Lower leg skin (tissue), 4 donors: ENCODE measurements around the gene ERC2. TPM values are rescaled to one million over a fixed set of nuclear protein-coding genes. Genes with fewer than 3 reads are reported as not detected.
"Not testable (repeated sequence)": the region's sequence is repeated elsewhere in the genome, so short reads cannot be mapped to it uniquely, and the experiment has no call there.

Experiments used
- DNase-seq, 2 donors: peaks; one replicate each; pipeline ENCODE4 v3.0.0-alpha.2; 2019; ENCODE audit warnings: low spot score in 2 of 2
- H3K4me3 ChIP-seq: fragments of 200-600 bp; sonication (generic); 2 replicates; pipeline ENCODE4 v1.5.1; 2017; ENCODE audit warnings: mild to moderate bottlenecking, low read depth; ENCODE audit not compliant: poor library complexity, severe bottlenecking
- POLR2A ChIP-seq, 2 donors: fragments of 450-650 bp; IDR thresholded peaks; one replicate each; pipeline ENCODE4 v1.6.1; 2016 to 2017; ENCODE audit warnings: antibody characterized with exemption in 2 of 2, mild to moderate bottlenecking in 1 of 2, moderate library complexity in 1 of 2
- WGBS, 2 donors: methylation state at CpG; one replicate each; pipeline ENCODE4 v1.1.5; 2018; 5-methylcytosine and 5-hydroxymethylcytosine counted together
- intact Hi-C: fragments of 100-400 bp; cut with DNase I; formaldehyde crosslinking; loops from one replicate; pipeline ENCODE4 v1.15.0; 2023; ENCODE audit warnings: low total_unique reads
- total RNA-seq, 4 donors: library from RNA; depleted of rRNA; stranded (reverse); fragments of >200 nt; gene quantifications; one replicate each; pipeline ENCODE4 v1.1.0, GENCODE V29; 2016
- TF ChIP-seq, protein P1 (sequence below), 3 donors: fragments of 450-650 bp; IDR thresholded peaks; one replicate each; pipeline ENCODE4 v1.5.1; 2016; ENCODE audit warnings: antibody characterized with exemption in 3 of 3, mild to moderate bottlenecking in 3 of 3, moderate library complexity in 2 of 3

The ERC2 gene
- total RNA-seq, 4 donors from 2014 or later = 0.23 to 1.3 (median 0.42) TPM; not detected in 1

DNA sequence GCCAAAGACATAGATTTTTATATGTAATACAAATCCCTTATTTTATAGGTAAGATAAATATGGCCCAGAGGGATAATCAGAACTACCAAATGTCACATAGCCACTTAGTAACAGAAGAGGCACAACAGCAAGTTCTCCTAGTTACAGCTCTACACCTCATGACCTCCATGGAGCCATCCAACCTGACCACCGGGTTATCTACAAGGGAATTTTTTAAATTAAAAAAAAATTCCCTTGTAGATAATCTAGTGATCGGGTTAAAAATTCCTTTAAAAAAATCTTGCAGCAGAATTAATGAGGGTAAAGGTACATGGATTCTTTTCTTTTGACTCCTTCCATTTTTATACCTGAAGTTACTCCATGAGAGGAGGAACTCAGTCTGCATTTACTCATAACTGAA lies 615.9 kb downstream of the ERC2 start:
- no peak overlapping the region for H3K4me3 ChIP-seq
- no peak for TF ChIP-seq POLR2A (IDR thresholded peaks at IDR 0.05)
- TF ChIP-seq, protein P1, sequence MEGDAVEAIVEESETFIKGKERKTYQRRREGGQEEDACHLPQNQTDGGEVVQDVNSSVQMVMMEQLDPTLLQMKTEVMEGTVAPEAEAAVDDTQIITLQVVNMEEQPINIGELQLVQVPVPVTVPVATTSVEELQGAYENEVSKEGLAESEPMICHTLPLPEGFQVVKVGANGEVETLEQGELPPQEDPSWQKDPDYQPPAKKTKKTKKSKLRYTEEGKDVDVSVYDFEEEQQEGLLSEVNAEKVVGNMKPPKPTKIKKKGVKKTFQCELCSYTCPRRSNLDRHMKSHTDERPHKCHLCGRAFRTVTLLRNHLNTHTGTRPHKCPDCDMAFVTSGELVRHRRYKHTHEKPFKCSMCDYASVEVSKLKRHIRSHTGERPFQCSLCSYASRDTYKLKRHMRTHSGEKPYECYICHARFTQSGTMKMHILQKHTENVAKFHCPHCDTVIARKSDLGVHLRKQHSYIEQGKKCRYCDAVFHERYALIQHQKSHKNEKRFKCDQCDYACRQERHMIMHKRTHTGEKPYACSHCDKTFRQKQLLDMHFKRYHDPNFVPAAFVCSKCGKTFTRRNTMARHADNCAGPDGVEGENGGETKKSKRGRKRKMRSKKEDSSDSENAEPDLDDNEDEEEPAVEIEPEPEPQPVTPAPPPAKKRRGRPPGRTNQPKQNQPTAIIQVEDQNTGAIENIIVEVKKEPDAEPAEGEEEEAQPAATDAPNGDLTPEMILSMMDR (IDR thresholded peaks at IDR 0.05) = no peak
- intact Hi-C loops = no loop called here
- WGBS, 2 donors = 92 to 97% methylated on average over 2 of the region's 2 CpGs
- DNase-seq = no peak

DNA sequence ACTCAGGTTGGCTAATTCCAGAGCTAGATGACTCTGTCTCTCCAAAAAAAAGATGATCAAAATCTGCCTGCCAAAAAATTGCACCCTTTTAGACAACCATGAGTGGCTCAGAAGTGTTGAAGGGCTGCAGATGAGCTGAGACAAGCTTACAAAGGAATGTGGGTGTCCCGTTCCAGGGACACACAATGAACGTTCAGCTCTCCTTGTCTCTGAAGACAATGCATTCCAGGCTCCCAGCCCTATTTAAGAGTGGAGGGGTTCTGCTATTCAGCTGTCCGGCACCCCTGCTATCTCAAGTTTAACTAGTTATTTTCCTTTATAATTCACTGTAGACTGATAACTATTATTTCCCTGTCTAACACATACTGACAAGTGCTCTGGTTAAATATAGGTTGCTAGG lies 626.1 kb downstream of the ERC2 start:
- TF ChIP-seq POLR2A (IDR thresholded peaks at IDR 0.05) = no peak
- TF ChIP-seq, protein P1 (IDR thresholded peaks at IDR 0.05) = no peak
- intact Hi-C loops = no loop called here
- DNase-seq = no peak
- 45 to 60% methylated on average over 3 of the region's 3 CpGs for WGBS, 2 donors
- H3K4me3 ChIP-seq = no peak overlapping the region

DNA sequence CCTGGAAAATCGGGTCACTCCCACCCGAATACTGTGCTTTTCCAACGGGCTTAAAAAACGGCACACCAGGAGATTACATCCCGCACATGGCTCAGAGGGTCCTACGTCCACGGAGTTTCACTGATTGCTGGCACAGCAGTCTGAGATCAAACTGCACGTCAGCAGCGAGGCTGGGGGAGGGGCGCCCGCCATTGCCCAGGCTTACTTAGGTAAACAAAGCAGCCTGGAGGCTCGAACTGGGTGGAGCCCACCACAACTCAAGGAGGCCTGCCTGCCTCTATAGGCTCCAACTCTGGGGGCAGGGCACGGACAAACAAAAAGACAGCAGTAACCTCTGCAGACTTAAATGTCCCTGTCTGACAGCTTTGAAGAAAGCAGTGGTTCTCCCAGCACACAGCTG lies 636.4 kb downstream of the ERC2 start:
- intact Hi-C loops, H3K4me3 ChIP-seq, DNase-seq: not testable (repeated sequence)
- 79 to 84% methylated on average over 11 to 13 of the region's 13 CpGs for WGBS, 2 donors

DNA sequence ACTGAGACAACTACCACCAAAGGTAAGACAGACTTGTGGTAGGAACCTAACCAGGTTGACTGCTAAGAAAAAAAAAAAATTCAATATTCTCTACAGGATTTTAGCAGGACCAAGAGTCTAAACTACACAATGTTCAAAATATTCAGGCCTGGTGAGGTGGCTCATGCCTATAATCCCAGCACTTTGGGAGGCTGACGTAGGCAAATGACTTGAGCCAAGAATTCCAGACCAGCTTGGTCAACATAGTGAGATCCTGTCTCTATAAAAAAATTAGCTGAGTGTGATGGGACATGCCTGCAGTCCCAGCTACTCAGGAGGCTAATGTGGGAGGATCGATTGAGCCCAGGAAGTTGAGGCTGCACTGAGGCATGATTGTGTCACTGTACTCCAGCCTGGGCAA lies 639.6 kb downstream of the ERC2 start:
- no peak overlapping the region for H3K4me3 ChIP-seq
- DNase-seq = no peak
- TF ChIP-seq POLR2A (IDR thresholded peaks at IDR 0.05) = no peak
- TF ChIP-seq, protein P1 (IDR thresholded peaks at IDR 0.05) = no peak
- WGBS, 2 donors = 71 to 86% methylated on average over 2 of the region's 2 CpGs
- intact Hi-C loops = no loop called here

DNA sequence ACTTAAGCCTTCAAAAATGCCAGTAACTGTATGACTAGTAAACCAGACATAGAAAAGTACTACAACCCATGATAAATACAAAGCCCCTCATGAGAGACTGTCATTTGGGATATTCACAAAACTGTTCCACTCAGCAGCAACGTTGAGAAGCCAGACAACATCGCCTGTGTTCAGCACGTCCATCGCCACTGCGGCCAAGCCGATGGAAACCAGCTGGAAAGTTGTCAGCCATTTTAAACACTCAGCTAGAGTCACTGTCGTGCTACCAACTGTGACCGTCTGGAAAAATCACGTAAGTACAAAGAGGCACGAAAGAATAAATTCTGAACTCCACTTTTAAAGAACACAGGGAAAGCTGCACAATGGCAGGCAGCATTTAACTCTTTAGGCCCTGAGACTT lies 640.5 kb downstream of the ERC2 start:
- no peak for TF ChIP-seq POLR2A (IDR thresholded peaks at IDR 0.05)
- 80 to 85% methylated on average over 10 of the region's 10 CpGs for WGBS, 2 donors
- H3K4me3 ChIP-seq = no peak overlapping the region
- no peak for DNase-seq
- intact Hi-C loops = no loop called here

DNA sequence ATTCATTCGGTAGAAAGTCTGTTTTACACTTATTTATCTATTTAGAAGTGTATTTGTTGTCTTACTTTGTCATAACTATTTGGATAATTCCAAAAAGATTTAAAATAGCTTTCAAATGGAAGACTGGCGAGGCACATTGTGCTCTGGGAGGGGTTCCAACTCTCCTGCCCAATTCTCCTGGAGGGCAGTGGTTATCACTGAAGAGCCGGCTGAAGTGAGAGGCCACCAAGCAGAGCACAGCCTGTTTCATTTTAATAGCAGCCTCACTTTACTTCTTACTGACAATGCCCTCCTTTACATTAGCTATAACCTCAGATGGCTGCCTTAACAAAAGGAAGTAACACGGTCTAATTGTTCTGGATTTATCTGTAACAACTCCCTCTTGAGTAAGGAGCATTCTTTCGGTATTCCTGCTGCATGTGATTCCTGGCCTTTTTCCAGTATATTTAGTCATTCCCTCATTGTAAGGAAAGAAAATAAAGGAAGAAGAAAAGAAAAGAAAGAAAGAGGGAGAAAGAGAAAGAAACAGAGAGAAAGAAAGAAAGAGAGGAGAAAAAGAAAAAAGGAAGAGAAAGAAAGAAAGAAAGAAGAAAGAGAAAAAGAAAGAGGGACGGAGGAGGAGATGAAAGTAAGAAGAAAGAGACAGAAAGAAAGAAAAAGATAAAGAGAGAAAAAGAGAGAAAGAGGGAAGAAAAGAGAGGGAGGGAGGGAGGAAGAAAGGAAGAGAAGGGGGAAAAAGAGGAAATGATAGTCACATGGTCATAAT lies 641.4 kb downstream of the ERC2 start:
- intact Hi-C loops = no loop called here
- TF ChIP-seq, protein P1 (IDR thresholded peaks at IDR 0.05) = no peak
- TF ChIP-seq POLR2A (IDR thresholded peaks at IDR 0.05) = no peak
- 50 to 51% methylated on average over 6 of the region's 6 CpGs for WGBS, 2 donors
- no peak overlapping the region for H3K4me3 ChIP-seq
- no peak for DNase-seq

DNA sequence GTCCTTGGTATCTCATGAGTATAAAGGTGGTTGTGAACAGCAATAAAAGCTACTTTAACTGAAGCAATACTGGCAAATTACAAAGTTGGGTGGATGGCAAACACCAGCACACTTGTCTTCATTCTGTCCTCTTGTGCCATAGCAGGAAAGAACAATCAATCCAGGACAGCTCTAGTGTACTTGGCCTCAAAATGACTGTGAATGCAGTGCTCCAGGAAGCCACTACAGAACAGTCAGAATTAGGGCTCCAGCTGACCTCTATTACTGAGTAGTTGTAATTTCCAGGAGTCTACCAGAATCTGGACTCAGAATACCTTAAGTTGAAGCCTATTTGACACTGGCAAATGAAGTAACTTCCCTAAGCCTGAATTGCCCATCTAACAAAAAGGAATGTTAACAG lies 642.2 kb downstream of the ERC2 start:
- H3K4me3 ChIP-seq = no peak overlapping the region
- intact Hi-C loops = no loop called here
- no peak for DNase-seq
- TF ChIP-seq POLR2A (IDR thresholded peaks at IDR 0.05) = no peak
- TF ChIP-seq, protein P1 (IDR thresholded peaks at IDR 0.05) = no peak
